CD4-positive, alpha-beta T cell (primary cell): ENCODE data around the gene KCNJ18. TPM values are rescaled to one million over a fixed set of nuclear protein-coding genes. Genes with fewer than 3 reads are reported as not detected.
"Not testable (repeated sequence)": the region's sequence is repeated elsewhere in the genome, so short reads cannot be mapped to it uniquely, and the experiment has no call there.

Experiments used
- ATAC-seq: fragments of 200-7000 bp; cut with Tn5 transposase; one replicate; pipeline ENCODE4 v1.10.0; 2022; ENCODE audit warnings: mild to moderate bottlenecking; ENCODE audit not compliant: poor library complexity
- CTCF ChIA-PET: fragments of 350-600 bp; sonication (Branson Sonifier 250); formaldehyde crosslinking; loops from one replicate; lab custom pipeline; 2021; ENCODE audit warnings: antibody characterized with exemption, inconsistent platforms; lab: Charles Lee
- POLR2A ChIA-PET: fragments of 350-600 bp; sonication (Branson Sonifier 250); formaldehyde crosslinking; loops from one replicate; lab custom pipeline; 2021; ENCODE audit warnings: antibody characterized with exemption, inconsistent platforms; lab: Charles Lee
- DNase-seq, 14 experiments: peaks; one replicate each; pipeline ENCODE4 v3.0.0-alpha.2; 2013 to 2020; ENCODE audit warnings: mixed read lengths in 2 of 14
- H3K27ac ChIP-seq, 2 donors: one replicate each; pipeline versions ENCODE4 v1.5.1 to v1.7.0; 2013; ENCODE audit warnings: low read length in 2 of 2, low read depth in 1 of 2, mild to moderate bottlenecking in 1 of 2
- H3K27me3 ChIP-seq, 2 experiments: 1 replicate in 1 of 2; 2 replicates in 1 of 2; pipeline versions ENCODE4 v1.6.1 to v1.7.0; 2013; ENCODE audit warnings: low read length in 2 of 2, control low read depth in 1 of 2, mild to moderate bottlenecking in 1 of 2, moderate library complexity in 1 of 2; ENCODE audit not compliant: insufficient read depth in 2 of 2, control insufficient read depth in 1 of 2
- H3K36me3 ChIP-seq: one replicate; pipeline ENCODE4 v1.6.1; 2013; ENCODE audit warnings: low read length, control low read depth; ENCODE audit not compliant: insufficient read depth
- H3K4me1 ChIP-seq: one replicate; pipeline ENCODE4 v1.6.1; 2013; ENCODE audit warnings: low read length, control low read depth; ENCODE audit not compliant: insufficient read depth
- H3K4me3 ChIP-seq: one replicate; pipeline ENCODE4 v1.5.1; 2013; ENCODE audit warnings: mild to moderate bottlenecking, low read length, moderate library complexity
- H3K9me3 ChIP-seq, 2 experiments: 1 replicate in 1 of 2; 2 replicates in 1 of 2; pipeline versions ENCODE4 v1.6.1 to v1.7.0; 2013; ENCODE audit warnings: low read length in 2 of 2, mild to moderate bottlenecking in 2 of 2, control low read depth in 1 of 2, moderate library complexity in 1 of 2; ENCODE audit not compliant: control insufficient read depth in 1 of 2, insufficient read depth in 1 of 2
- H3K27ac Mint-ChIP-seq: one replicate; pipeline ENCODE4 v1.8.0; 2020; ENCODE audit warnings: mixed read lengths
- H3K27me3 Mint-ChIP-seq: one replicate; pipeline ENCODE4 v1.8.0; 2021; ENCODE audit warnings: mixed read lengths
- H3K36me3 Mint-ChIP-seq: one replicate; pipeline ENCODE4 v1.8.0; 2021; ENCODE audit warnings: low read depth, mixed read lengths
- H3K4me1 Mint-ChIP-seq: one replicate; pipeline ENCODE4 v1.8.0; 2021; ENCODE audit warnings: low read depth, mixed read lengths
- H3K4me3 Mint-ChIP-seq: one replicate; pipeline ENCODE4 v1.8.0; 2020; ENCODE audit warnings: mild to moderate bottlenecking, mixed read lengths
- H3K9me3 Mint-ChIP-seq: one replicate; pipeline ENCODE4 v1.8.0; 2020; ENCODE audit warnings: mixed read lengths
- intact Hi-C, 2 experiments: fragments of 100-400 bp; cut with DNase I in 1 of 2; cut with micrococcal nuclease in 1 of 2; formaldehyde crosslinking; loops; one replicate each; pipeline versions ENCODE4 v1.15.1 to v1.9.0; 2023 to 2025; cut with DNase I, micrococcal nuclease
- total RNA-seq, 174 experiments: library from RNA in 2 of 174; stranded (reverse) in 2 of 174; gene quantifications; one replicate each; pipeline ENCODE4 v1.2.3 and lab custom pipeline; 2021 to 2026

The KCNJ18 gene
- total RNA-seq, 2 experiments from 2014 or later, result not detected

DNA sequence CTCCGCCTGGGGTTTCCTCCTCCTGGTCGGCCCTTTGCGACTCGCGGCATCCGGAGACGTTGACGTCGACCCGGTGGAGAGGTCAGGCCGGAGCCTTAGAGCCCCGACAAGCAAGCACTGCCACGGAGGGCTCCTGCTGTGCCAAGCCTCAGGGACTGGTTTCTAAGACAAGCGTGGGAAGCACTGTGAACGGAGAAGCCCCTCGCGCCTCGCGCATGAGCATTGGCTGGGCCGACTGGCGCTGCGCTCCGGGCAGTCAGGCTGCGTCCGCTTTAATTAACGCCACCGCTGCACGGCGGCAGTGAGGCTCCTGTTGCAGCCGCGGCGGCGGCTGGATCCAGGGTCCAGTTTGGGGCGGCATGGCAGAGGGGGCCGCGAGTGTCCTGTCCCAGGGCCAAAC lies 10.2 kb upstream of the KCNJ18 start:
- H3K27me3 ChIP-seq, H3K4me1 Mint-ChIP-seq, DNase-seq, H3K4me3 ChIP-seq, H3K36me3 Mint-ChIP-seq, H3K27ac ChIP-seq, ATAC-seq, H3K36me3 ChIP-seq, H3K4me1 ChIP-seq, intact Hi-C loops, POLR2A ChIA-PET, H3K4me3 Mint-ChIP-seq, H3K9me3 Mint-ChIP-seq, CTCF ChIA-PET, H3K27ac Mint-ChIP-seq: not testable (repeated sequence)
- peaks cover 11% of the 10 kb centered on the region for H3K27me3 Mint-ChIP-seq
- peaks cover 0 to 50% of the 10 kb centered on the region in 2 experiments for H3K9me3 ChIP-seq

DNA sequence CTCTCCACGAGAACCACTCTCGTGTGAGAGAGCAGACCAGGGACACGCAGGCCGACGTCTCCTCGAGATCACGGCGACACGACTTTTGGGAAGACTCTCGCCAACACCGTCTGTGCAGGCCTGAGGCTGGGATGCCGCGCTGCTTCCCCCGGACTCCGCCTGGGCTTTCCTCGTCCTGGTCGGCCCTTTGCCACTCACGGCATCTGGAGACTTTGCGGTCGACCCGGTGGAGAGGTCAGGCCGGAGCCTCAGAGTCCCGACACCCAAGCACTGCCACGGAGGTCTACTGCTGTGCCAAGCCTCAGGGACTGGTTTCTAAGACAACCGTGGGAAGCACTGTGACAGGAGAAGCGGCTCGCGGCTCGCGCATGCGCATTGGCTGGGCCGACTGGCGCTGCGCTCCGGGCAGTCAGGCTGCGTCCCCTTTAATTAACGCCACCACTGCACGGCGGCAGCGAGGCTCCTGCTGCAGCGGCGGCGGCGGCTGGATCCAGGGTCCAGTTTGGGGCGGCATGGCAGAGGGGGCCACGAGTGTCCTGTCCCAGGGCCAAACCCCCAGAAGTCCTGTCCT lies 9.1 kb upstream of the KCNJ18 start:
- H3K4me1 Mint-ChIP-seq, H3K4me3 ChIP-seq, POLR2A ChIA-PET, H3K27ac ChIP-seq, H3K9me3 Mint-ChIP-seq, H3K27ac Mint-ChIP-seq, H3K36me3 ChIP-seq, H3K36me3 Mint-ChIP-seq, H3K27me3 Mint-ChIP-seq, H3K27me3 ChIP-seq, H3K4me1 ChIP-seq, CTCF ChIA-PET, H3K4me3 Mint-ChIP-seq, ATAC-seq, intact Hi-C loops, DNase-seq: not testable (repeated sequence)
- H3K9me3 ChIP-seq, result peaks cover 0 to 53% of the 10 kb centered on the region in 2 experiments

DNA sequence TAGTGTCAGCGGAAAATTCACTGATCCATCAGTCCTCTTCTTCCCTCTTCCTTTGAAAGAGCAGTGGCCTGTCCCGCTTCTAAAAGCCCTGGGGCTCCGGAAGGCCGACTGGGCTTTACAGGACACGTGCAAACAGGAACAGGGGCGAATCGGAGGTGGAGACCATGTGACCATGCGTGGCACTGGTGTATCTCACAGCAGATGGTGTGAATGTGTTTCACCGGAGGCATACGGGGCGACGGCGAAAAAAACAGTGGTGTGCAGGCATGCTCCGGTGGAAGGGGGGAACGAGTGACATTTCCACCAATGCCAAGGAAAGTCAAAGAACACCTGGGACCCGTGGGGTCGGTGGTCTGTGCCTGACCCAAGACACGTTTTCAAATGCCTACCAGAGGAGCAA lies 8.4 kb upstream of the KCNJ18 start:
- POLR2A ChIA-PET, DNase-seq, H3K4me1 ChIP-seq, H3K4me3 Mint-ChIP-seq, H3K27ac ChIP-seq, intact Hi-C loops, H3K27me3 Mint-ChIP-seq, ATAC-seq, CTCF ChIA-PET, H3K4me3 ChIP-seq, H3K36me3 Mint-ChIP-seq, H3K9me3 Mint-ChIP-seq, H3K27me3 ChIP-seq, H3K4me1 Mint-ChIP-seq, H3K27ac Mint-ChIP-seq, H3K36me3 ChIP-seq: not testable (repeated sequence)
- H3K9me3 ChIP-seq, result peaks cover 0 to 53% of the 10 kb centered on the region in 2 experiments

DNA sequence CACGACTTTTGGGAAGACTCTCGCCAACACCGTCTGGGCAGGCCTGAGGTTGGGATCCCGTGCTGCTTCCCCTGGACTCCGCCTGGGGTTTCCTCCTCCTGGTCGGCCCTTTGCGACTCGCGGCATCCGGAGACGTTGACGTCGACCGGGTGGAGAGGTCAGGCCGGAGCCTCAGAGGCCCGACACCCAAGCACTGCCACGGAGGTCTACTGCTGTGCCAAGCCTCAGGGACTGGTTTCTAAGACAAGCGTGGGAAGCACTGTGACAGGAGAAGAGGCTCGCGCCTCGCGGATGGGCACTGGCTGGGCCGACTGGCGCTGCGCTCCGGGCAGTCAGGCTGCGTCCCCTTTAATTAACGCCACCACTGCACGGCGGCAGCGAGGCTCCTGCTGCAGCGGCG lies 7.9 kb upstream of the KCNJ18 start:
- CTCF ChIA-PET, H3K36me3 ChIP-seq, H3K4me3 ChIP-seq, H3K27me3 Mint-ChIP-seq, H3K4me1 Mint-ChIP-seq, H3K4me3 Mint-ChIP-seq, ATAC-seq, H3K27me3 ChIP-seq, DNase-seq, H3K27ac ChIP-seq, H3K36me3 Mint-ChIP-seq, H3K27ac Mint-ChIP-seq, H3K4me1 ChIP-seq, H3K9me3 Mint-ChIP-seq, POLR2A ChIA-PET, intact Hi-C loops: not testable (repeated sequence)
- H3K9me3 ChIP-seq, result peaks cover 0 to 50% of the 10 kb centered on the region in 2 experiments

DNA sequence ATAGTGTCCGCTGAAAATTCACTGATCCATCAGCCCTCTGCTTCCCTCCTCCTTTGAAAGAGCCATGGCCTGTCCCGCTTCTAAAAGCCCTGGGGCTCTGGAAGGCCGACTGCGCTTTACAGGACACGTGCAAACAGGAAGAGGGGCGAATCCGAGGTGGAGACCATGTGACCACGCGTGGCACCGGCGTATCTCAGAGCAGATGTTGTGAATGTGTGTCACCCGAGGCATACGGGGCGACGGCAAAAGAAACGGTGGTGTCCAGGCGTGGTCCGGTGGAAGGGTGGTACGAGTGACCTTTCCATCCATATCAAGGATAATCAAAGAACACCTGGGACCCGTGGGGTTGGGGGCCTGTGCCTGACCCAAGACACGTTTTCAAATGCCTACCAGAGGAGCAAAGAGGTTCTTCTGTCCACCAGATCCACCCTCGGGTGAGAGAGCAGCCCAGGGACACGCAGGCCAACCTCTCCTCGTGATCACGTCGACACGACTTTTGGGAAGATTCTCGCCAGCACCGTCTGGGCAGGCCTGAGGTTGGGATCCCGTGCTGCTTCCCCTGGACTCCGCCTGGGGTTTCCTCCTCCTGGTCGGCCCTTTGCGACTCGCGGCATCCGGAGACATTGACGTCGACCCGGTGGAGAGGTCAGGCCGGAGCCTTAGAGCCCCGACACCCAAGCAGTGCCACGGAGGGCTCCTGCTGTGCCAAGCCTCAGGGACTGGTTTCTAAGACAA lies 7.1 kb upstream of the KCNJ18 start:
- H3K4me1 ChIP-seq, POLR2A ChIA-PET, CTCF ChIA-PET, H3K36me3 Mint-ChIP-seq, DNase-seq, H3K9me3 Mint-ChIP-seq, ATAC-seq, H3K4me3 ChIP-seq, H3K4me3 Mint-ChIP-seq, H3K36me3 ChIP-seq, H3K27me3 Mint-ChIP-seq, intact Hi-C loops, H3K27ac ChIP-seq, H3K27me3 ChIP-seq, H3K4me1 Mint-ChIP-seq, H3K27ac Mint-ChIP-seq: not testable (repeated sequence)
- peaks cover 0 to 41% of the 10 kb centered on the region in 2 experiments for H3K9me3 ChIP-seq
